ENCODE measurements around the gene GDI2. TPM values are rescaled to one million over a fixed set of nuclear protein-coding genes. Genes with fewer than 3 reads are reported as not detected.

GDI2 gene
- total and polyA plus RNA-seq, 2 of the 13 experiments (the other 11 are each of a cell fraction or from before 2014, with no cell fraction given), result 153 to 477 TPM

DNA sequence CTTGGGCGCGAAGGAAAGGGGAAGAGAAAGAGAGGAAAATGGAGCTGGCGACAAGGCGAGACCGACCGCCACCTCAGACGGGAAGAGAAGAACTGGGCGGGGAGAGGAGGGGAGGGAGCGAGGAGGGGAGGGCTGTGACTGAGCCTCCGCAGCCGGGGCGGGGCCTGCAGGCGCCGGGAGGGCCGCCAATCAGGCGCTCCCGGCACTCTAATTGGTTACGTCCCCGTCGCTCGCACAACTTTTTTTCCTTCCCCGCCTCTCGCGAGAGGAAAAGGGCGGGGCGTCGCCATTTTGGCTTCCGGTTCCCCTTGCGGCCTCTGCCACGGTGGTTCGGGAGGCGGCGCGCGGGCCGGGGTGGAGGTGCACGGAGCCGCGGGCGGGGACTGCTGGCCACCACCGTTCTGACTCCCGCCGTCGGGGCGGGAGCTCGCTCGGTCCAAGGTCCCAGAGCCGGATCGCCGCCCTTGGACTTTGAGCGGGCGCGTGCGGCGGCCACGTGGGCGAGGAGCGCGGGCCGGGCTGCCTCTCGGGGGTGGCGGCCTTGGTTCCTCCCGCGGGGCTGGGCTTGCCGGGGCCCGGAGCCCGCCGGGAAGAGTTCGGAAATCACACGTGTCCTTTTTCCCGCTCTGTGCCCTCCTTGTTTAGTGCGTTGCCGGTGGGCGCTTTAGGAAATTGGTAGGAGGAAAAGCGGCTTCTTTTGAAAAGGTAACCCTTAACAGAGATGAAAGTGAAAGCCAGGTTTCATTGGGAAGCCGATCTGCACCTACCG, at the start of gene GDI2 (continued):
- TF ChIP-seq, protein P1, sequence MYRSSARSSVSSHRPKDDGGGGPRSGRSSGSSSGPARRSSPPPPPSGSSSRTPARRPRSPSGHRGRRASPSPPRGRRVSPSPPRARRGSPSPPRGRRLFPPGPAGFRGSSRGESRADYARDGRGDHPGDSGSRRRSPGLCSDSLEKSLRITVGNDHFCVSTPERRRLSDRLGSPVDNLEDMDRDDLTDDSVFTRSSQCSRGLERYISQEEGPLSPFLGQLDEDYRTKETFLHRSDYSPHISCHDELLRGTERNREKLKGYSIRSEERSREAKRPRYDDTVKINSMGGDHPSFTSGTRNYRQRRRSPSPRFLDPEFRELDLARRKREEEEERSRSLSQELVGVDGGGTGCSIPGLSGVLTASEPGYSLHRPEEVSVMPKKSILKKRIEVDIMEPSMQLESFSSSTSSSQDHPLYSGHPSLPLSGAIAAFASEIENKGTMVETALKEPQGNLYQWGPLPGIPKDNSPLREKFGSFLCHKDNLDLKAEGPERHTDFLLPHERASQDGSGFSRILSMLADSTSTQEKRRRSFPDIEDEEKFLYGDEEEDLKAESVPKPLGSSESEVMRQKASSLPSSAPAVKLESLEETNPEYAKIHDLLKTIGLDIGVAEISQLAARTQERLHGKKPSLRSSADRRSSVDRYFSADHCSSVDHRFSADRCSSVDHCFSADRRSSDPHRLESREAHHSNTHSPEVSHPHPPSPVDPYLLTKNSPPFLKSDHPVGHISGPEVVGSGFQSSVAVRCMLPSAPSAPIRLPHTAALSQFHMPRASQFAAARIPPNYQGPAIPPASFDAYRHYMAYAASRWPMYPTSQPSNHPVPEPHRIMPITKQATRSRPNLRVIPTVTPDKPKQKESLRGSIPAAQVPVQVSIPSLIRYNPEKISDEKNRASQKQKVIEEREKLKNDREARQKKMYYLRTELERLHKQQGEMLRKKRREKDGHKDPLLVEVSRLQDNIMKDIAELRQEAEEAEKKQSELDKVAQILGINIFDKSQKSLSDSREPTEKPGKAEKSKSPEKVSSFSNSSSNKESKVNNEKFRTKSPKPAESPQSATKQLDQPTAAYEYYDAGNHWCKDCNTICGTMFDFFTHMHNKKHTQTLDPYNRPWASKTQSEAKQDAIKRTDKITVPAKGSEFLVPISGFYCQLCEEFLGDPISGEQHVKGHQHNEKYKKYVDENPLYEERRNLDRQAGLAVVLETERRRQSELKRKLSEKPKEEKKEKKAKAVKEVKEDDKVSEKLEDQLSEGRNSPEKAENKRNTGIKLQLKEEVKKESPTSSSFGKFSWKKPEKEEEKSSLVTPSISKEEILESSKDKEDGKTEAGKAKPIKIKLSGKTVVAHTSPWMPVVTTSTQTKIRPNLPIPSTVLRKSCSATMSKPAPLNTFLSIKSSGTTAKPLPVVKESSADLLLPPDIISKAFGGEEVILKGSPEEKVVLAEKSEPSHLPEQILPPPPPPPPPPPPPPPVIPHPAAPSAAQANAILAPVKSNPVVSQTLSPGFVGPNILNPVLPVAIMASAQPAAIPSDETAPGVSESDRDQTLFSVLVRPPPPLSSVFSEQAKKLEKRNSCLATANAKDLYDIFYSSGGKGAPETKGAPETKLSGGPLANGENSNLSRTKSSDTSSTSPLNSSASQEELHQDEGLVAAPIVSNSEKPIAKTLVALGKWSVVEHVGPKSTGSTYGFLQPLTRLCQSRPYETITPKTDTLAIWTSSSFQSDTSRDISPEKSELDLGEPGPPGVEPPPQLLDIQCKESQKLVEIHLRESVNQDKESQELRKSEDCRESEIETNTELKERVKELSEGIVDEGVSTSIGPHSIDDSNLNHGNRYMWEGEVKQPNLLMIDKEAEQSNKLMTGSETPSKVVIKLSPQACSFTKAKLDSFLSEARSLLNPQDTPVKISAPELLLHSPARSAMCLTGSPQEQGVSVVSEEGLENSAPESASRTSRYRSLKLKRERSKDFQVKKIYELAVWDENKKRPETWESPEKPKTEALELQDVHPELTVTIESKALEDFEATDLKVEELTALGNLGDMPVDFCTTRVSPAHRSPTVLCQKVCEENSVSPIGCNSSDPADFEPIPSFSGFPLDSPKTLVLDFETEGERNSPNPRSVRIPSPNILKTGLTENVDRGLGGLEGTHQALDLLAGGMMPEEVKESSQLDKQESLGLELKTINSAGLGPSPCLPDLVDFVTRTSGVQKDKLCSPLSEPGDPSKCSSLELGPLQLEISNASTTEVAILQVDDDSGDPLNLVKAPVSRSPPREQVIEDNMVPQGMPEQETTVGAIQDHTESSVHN (CRISPR knock-in tag; IDR thresholded peaks at IDR 0.05), result no peak
- TF ChIP-seq BHLHE40 (IDR thresholded peaks at IDR 0.05; ENCODE audit: low read length) (peak; percentile 95), CENPT (CRISPR knock-in tag; IDR thresholded peaks at IDR 0.05; ENCODE audit: low read depth) (peak; percentile 88; the same call in 1 of the 2 replicates), TBX3 (IDR thresholded peaks at IDR 0.05; ENCODE audit: borderline replicate concordance) (peak; percentile 58; the same call in 1 of the 2 replicates), ZNF292 (CRISPR knock-in tag; IDR thresholded peaks at IDR 0.05; ENCODE audit: borderline replicate concordance, low read depth) (no peak), ZSCAN9 (CRISPR knock-in tag; IDR thresholded peaks at IDR 0.05; ENCODE audit: borderline replicate concordance) (0 out of 2 replicates have a peak, but pooled peaks have one; percentile 70), RXRA (CRISPR knock-in tag; IDR thresholded peaks at IDR 0.05) (peak; percentile 85), ZNF501 (CRISPR knock-in tag; IDR thresholded peaks at IDR 0.05) (peak; percentile 91), ZNF781 (CRISPR knock-in tag; IDR thresholded peaks at IDR 0.05; ENCODE audit: borderline replicate concordance, not compliant biosample characterization) (peak; percentile 90), ZBTB20 (CRISPR knock-in tag; IDR thresholded peaks at IDR 0.05; ENCODE audit: borderline replicate concordance, low read depth) (peak; percentile 80; the same call in 1 of the 2 replicates), JDP2 (CRISPR knock-in tag; IDR thresholded peaks at IDR 0.05; ENCODE audit: borderline replicate concordance) (peak; percentile 52; the same call in 1 of the 2 replicates), FOXJ3 (CRISPR knock-in tag; IDR thresholded peaks at IDR 0.05; ENCODE audit: borderline replicate concordance) (no peak; the same call in 1 of the 2 replicates), ZNF468 (CRISPR knock-in tag; IDR thresholded peaks at IDR 0.05) (no peak)
- TF ChIP-seq, protein P2, sequence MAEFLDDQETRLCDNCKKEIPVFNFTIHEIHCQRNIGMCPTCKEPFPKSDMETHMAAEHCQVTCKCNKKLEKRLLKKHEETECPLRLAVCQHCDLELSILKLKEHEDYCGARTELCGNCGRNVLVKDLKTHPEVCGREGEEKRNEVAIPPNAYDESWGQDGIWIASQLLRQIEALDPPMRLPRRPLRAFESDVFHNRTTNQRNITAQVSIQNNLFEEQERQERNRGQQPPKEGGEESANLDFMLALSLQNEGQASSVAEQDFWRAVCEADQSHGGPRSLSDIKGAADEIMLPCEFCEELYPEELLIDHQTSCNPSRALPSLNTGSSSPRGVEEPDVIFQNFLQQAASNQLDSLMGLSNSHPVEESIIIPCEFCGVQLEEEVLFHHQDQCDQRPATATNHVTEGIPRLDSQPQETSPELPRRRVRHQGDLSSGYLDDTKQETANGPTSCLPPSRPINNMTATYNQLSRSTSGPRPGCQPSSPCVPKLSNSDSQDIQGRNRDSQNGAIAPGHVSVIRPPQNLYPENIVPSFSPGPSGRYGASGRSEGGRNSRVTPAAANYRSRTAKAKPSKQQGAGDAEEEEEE (CRISPR knock-in tag; IDR thresholded peaks at IDR 0.05; ENCODE audit: borderline replicate concordance), result no peak
- TF ChIP-seq, protein P3, sequence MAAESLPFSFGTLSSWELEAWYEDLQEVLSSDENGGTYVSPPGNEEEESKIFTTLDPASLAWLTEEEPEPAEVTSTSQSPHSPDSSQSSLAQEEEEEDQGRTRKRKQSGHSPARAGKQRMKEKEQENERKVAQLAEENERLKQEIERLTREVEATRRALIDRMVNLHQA (CRISPR knock-in tag; IDR thresholded peaks at IDR 0.05), result 0 out of 2 replicates have a peak, but pooled peaks have one; percentile 63
- TF ChIP-seq, protein P4, sequence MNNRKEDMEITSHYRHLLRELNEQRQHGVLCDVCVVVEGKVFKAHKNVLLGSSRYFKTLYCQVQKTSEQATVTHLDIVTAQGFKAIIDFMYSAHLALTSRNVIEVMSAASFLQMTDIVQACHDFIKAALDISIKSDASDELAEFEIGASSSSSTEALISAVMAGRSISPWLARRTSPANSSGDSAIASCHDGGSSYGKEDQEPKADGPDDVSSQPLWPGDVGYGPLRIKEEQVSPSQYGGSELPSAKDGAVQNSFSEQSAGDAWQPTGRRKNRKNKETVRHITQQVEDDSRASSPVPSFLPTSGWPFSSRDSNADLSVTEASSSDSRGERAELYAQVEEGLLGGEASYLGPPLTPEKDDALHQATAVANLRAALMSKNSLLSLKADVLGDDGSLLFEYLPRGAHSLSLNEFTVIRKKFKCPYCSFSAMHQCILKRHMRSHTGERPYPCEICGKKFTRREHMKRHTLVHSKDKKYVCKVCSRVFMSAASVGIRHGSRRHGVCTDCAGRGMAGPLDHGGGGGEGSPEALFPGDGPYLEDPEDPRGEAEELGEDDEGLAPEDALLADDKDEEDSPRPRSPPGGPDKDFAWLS (CRISPR knock-in tag; IDR thresholded peaks at IDR 0.05; ENCODE audit: borderline replicate concordance), result no peak
